ENCODE results near the gene FGR.
"Not testable (repeated sequence)": the region's sequence is repeated elsewhere in the genome, so short reads cannot be mapped to it uniquely, and the experiment has no call there.

FGR gene

GRCh38 chr1:27660300-27660835 is 25.4 kb upstream of the FGR start:
- peak overlapping the region; percentile 8 for H3K4me3 ChIP-seq (ENCODE audit: low read depth, low read length)

- peak overlapping the region; percentile 39 for H3K4me3 ChIP-seq (ENCODE audit: low read depth, low read length)
These were observed 24.7 kb upstream of the FGR start for GRCh38 chr1:27659497-27660299.

GRCh38 chr1:27658951-27659496 is 24.0 kb upstream of the FGR start:
- H3K4me3 ChIP-seq (ENCODE audit: low read depth, low read length), result no peak overlapping the region

GRCh38 chr1:27656157-27656893 is 21.3 kb upstream of the FGR start:
- no peak overlapping the region for H3K4me3 ChIP-seq (ENCODE audit: low read depth, low read length)

- H3K4me3 ChIP-seq (ENCODE audit: low read depth, low read length), result no peak overlapping the region
These were observed 20.4 kb upstream of the FGR start for GRCh38 chr1:27655151-27655937.

- no peak overlapping the region for H3K4me3 ChIP-seq (ENCODE audit: low read depth, low read length)
These were observed 17.3 kb upstream of the FGR start for GRCh38 chr1:27652111-27652864.

GRCh38 chr1:27650539-27651175 is 15.7 kb upstream of the FGR start:
- H3K4me3 ChIP-seq (ENCODE audit: low read depth, low read length), result no peak overlapping the region

- no peak overlapping the region for H3K4me3 ChIP-seq (ENCODE audit: low read depth, low read length)
These were observed 15.2 kb upstream of the FGR start for GRCh38 chr1:27650171-27650538.

- no peak overlapping the region for H3K4me3 ChIP-seq (ENCODE audit: low read depth, low read length)
These were observed 14.3 kb upstream of the FGR start for GRCh38 chr1:27649306-27649635.

- H3K4me3 ChIP-seq (ENCODE audit: low read depth, low read length), result no peak overlapping the region
These were observed 13.8 kb upstream of the FGR start for GRCh38 chr1:27648602-27649305.

- no peak overlapping the region for H3K4me3 ChIP-seq (ENCODE audit: low read depth, low read length)
These were observed 12.3 kb upstream of the FGR start for GRCh38 chr1:27647328-27647727.

- no peak overlapping the region for H3K4me3 ChIP-seq (ENCODE audit: low read depth, low read length)
These were observed 11.7 kb upstream of the FGR start for GRCh38 chr1:27646676-27647075.

GRCh38 chr1:27645071-27645415 is 10.1 kb upstream of the FGR start:
- H3K4me3 ChIP-seq (ENCODE audit: low read depth, low read length), result no peak overlapping the region

- H3K4me3 ChIP-seq (ENCODE audit: low read depth, low read length), result no peak overlapping the region
These were observed 9.5 kb upstream of the FGR start for GRCh38 chr1:27644369-27645070.

- H3K4me3 ChIP-seq (ENCODE audit: low read depth, low read length), result no peak overlapping the region
These were observed 8.8 kb upstream of the FGR start for GRCh38 chr1:27643600-27644368.

- not testable (repeated sequence) for H3K4me3 ChIP-seq (ENCODE audit: low read depth, low read length)
These were observed 5.5 kb upstream of the FGR start for GRCh38 chr1:27640514-27640913.

GRCh38 chr1:27638805-27639204 is 3.8 kb upstream of the FGR start:
- H3K4me3 ChIP-seq (ENCODE audit: low read depth, low read length), result no peak overlapping the region

- H3K4me3 ChIP-seq (ENCODE audit: low read depth, low read length), result no peak overlapping the region
These were observed 3.2 kb upstream of the FGR start for GRCh38 chr1:27638047-27638734.

All from iPS-11a (cell line).